Naive B cell (primary cell): ENCODE data around the gene FHOD3. TPM values are rescaled to one million over a fixed set of nuclear protein-coding genes. Genes with fewer than 3 reads are reported as not detected.
A peak's percentile ranks its signal among the peaks of the same experiment; 100 is the strongest.
"Not testable (repeated sequence)": the region's sequence is repeated elsewhere in the genome, so short reads cannot be mapped to it uniquely, and the experiment has no call there.

Source experiments
- ATAC-seq, 2 donors: fragments of 150-1000 bp; cut with Tn5 transposase; 2 replicates each; pipeline ENCODE4 v1.10.0; 2021; ENCODE audit warnings: low read depth in 2 of 2, mild to moderate bottlenecking in 2 of 2, moderate library complexity in 2 of 2
- DNase-seq: peaks from one replicate; pipeline ENCODE4 v3.0.0; 2022
- H3K27ac Mint-ChIP-seq, 6 donors: one replicate each; pipeline ENCODE4 v1.8.0; 2020 to 2022; ENCODE audit warnings: mild to moderate bottlenecking in 6 of 6, mixed read lengths in 6 of 6, moderate library complexity in 5 of 6, inconsistent platforms in 2 of 6
- H3K27me3 Mint-ChIP-seq, 3 donors: one replicate each; pipeline ENCODE4 v1.8.0; 2021 to 2022; ENCODE audit warnings: mixed read lengths in 3 of 3, mild to moderate bottlenecking in 1 of 3
- H3K36me3 Mint-ChIP-seq, 2 donors: one replicate each; pipeline ENCODE4 v1.8.0; 2020 to 2022; ENCODE audit warnings: mixed read lengths in 2 of 2, inconsistent platforms in 1 of 2, mild to moderate bottlenecking in 1 of 2
- H3K4me1 Mint-ChIP-seq, 3 donors: one replicate each; pipeline ENCODE4 v1.8.0; 2020 to 2022; ENCODE audit warnings: mixed read lengths in 3 of 3, inconsistent platforms in 1 of 3, mild to moderate bottlenecking in 1 of 3, moderate library complexity in 1 of 3
- H3K4me3 Mint-ChIP-seq, 8 donors: one replicate each; pipeline ENCODE4 v1.8.0; 2020 to 2022; ENCODE audit warnings: mild to moderate bottlenecking in 8 of 8, mixed read lengths in 8 of 8, moderate library complexity in 8 of 8, inconsistent platforms in 2 of 8
- H3K9me3 Mint-ChIP-seq, 7 donors: one replicate each; pipeline ENCODE4 v1.8.0; 2020 to 2022; ENCODE audit warnings: mixed read lengths in 7 of 7, mild to moderate bottlenecking in 5 of 7, inconsistent platforms in 2 of 7, moderate library complexity in 1 of 7
- polyA plus RNA-seq, 6 donors: library from polyadenylated mRNA; unstranded; fragments of 300-500 nt; fragmentation: Illumina TruSeq; gene quantifications; one replicate each; pipeline ENCODE4 v1.2.3, GENCODE V29; 2021; ENCODE audit warnings: low read depth in 6 of 6

The FHOD3 gene
- polyA plus RNA-seq, 6 donors from 2014 or later: not detected

- peaks cover 0 to 3% (median 0%) of the 10 kb centered on the region in 7 donors for H3K9me3 Mint-ChIP-seq
- DNase-seq (no peak), ATAC-seq (no peak)
- no peak overlapping the region for H3K27ac Mint-ChIP-seq
- no peaks in the 10 kb centered on the region for H3K36me3 Mint-ChIP-seq
- no peaks in the 10 kb centered on the region for H3K4me1 Mint-ChIP-seq
- peaks cover 8 to 15% (median 13%) of the 10 kb centered on the region in 3 donors for H3K27me3 Mint-ChIP-seq
- H3K4me3 Mint-ChIP-seq: no peak overlapping the region
These were observed 236.1 kb downstream of the FHOD3 start for GRCh38 chr18:36533446-36534153.

GRCh38 chr18:36534154-36534688 lies 236.7 kb downstream of the FHOD3 start:
- Mint-ChIP-seq H3K27ac (no peak overlapping the region), H3K27me3 (peaks cover 8 to 19% (median 13%) of the 10 kb centered on the region in 3 donors), H3K4me1 (no peaks in the 10 kb centered on the region), H3K9me3 (peaks cover 0 to 5% (median 0%) of the 10 kb centered on the region in 7 donors), H3K36me3 (no peaks in the 10 kb centered on the region), H3K4me3 (peak overlapping the region in 1 of 8 donors; percentile 45)
- no peak for ATAC-seq
- DNase-seq: no peak

DNA sequence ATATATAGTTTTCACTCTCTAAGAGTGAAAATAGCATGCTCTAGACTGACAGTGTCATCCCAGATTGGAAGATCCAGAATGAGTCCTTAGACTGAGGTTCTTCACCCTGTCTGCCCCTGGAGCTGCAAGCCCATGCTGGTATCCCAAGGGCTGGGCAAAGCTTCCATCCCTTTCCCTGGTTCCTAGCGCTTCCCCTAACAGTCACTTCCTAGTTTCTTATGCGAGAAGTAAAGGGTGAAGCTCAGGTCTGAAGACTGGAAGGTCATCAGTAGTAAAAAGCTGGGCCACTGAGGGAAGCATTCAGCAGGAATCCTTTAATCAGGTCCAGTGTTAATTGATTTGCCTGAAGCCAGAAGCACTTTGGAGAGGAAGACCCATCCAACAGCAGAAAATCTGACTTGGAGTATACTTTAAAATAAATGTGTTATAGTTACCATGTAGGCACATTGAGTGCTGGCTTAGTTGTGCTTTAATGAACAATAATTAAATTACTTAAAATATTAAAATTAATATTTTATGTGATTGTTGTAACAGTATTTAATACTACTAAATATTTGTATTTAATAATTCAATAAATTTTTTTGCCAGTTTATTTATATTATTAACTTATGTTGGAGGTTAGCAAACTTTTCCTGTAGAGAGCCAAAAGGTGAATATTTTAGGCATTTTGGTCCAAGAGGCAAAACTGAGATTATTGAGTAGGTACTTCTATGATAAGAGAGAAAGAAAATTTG lies 237.9 kb downstream of the FHOD3 start:
- Mint-ChIP-seq H3K36me3 (no peaks in the 10 kb centered on the region), H3K27ac (no peak overlapping the region), H3K4me3 (no peak overlapping the region), H3K9me3 (peaks cover 0 to 8% (median 0%) of the 10 kb centered on the region in 7 donors), H3K4me1 (no peaks in the 10 kb centered on the region), H3K27me3 (peaks cover 8 to 26% (median 13%) of the 10 kb centered on the region in 3 donors)
- no peak for DNase-seq
- no peak for ATAC-seq

DNA sequence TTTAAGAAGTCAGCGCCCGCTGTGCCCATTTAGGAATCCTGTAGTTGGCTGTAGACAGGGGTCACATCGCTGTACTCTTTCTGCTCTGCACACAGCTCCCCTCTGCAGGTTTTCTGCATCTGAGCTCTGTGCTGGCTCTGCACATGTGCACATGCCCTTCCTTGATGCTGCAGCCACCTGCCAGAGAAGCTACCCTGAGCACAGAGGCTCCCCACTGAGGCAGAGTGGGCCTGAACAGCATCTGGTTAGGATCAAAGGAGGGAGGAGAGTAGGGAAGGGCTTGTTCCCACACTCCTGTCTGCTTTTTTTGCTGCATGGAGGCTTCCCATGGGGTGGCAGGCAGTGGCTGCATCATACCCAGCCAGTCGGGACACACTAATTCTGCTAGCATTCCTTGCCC lies 238.9 kb downstream of the FHOD3 start:
- ATAC-seq: no peak
- no peaks in the 10 kb centered on the region for H3K4me1 Mint-ChIP-seq
- no peaks in the 10 kb centered on the region for H3K36me3 Mint-ChIP-seq
- no peak for DNase-seq
- H3K9me3 Mint-ChIP-seq: peaks cover 0 to 8% (median 0%) of the 10 kb centered on the region in 7 donors
- peaks cover 7 to 31% (median 8%) of the 10 kb centered on the region in 3 donors for H3K27me3 Mint-ChIP-seq
- no peak overlapping the region for H3K27ac Mint-ChIP-seq
- no peak overlapping the region for H3K4me3 Mint-ChIP-seq

- H3K36me3 Mint-ChIP-seq: no peaks in the 10 kb centered on the region
- DNase-seq (no peak), ATAC-seq (no peak)
- no peak overlapping the region for H3K4me3 Mint-ChIP-seq
- no peaks in the 10 kb centered on the region for H3K4me1 Mint-ChIP-seq
- no peak overlapping the region for H3K27ac Mint-ChIP-seq
- peaks cover 0 to 24% (median 7%) of the 10 kb centered on the region in 3 donors for H3K27me3 Mint-ChIP-seq
- peaks cover 0 to 5% (median 0%) of the 10 kb centered on the region in 7 donors for H3K9me3 Mint-ChIP-seq
These were observed 239.8 kb downstream of the FHOD3 start for GRCh38 chr18:36537289-36537688.

DNA sequence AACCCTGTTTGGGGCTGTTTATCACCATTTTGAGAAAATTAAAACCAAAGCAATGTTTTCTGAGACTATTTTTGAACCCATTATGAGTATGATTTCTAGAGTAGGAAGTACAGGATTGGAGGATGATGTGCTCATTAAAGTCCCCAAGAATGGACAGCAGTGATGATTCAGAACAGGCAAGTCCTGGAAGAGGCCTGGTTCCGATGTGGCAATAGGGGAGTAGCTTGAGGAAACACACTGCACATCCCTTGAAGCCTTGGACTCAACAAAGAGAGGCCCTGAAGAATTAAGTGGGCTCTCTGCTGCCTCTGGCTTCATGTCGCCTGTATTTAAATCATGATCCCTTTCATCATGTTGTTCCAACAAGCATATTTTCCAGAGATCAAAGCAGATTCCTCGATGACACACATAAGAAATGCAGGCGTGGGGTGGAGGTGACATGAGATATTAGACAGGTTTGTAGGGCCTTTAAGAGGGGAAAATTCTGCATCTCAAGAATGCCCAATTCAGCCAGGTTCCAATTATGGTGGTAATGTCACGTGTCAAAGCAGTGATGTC lies 242.2 kb downstream of the FHOD3 start:
- H3K4me1 Mint-ChIP-seq: no peaks in the 10 kb centered on the region
- DNase-seq (no peak), ATAC-seq (no peak)
- peaks cover 0 to 32% (median 1%) of the 10 kb centered on the region in 3 donors for H3K27me3 Mint-ChIP-seq
- no peaks in the 10 kb centered on the region for H3K36me3 Mint-ChIP-seq
- H3K27ac Mint-ChIP-seq: no peak overlapping the region
- peaks cover 0 to 5% (median 0%) of the 10 kb centered on the region in 7 donors for H3K9me3 Mint-ChIP-seq
- H3K4me3 Mint-ChIP-seq: no peak overlapping the region

- Mint-ChIP-seq H3K27ac (no peak overlapping the region), H3K4me3 (no peak overlapping the region), H3K27me3 (peaks cover 0 to 32% (median 7%) of the 10 kb centered on the region in 3 donors), H3K4me1 (no peaks in the 10 kb centered on the region), H3K9me3 (peaks cover 0 to 5% (median 0%) of the 10 kb centered on the region in 7 donors), H3K36me3 (no peaks in the 10 kb centered on the region)
- DNase-seq (no peak), ATAC-seq (no peak)
These were observed 245.5 kb downstream of the FHOD3 start for GRCh38 chr18:36543030-36543429.

GRCh38 chr18:36543991-36544725 lies 246.6 kb downstream of the FHOD3 start:
- peaks cover 0 to 4% (median under 1%) of the 10 kb centered on the region in 7 donors for H3K9me3 Mint-ChIP-seq
- H3K4me1 Mint-ChIP-seq: no peaks in the 10 kb centered on the region
- peaks cover 0 to 26% (median 7%) of the 10 kb centered on the region in 3 donors for H3K27me3 Mint-ChIP-seq
- DNase-seq (no peak), ATAC-seq (no peak)
- no peak overlapping the region for H3K27ac Mint-ChIP-seq
- H3K4me3 Mint-ChIP-seq: no peak overlapping the region
- H3K36me3 Mint-ChIP-seq: no peaks in the 10 kb centered on the region

GRCh38 chr18:36545821-36546427 lies 248.4 kb downstream of the FHOD3 start:
- Mint-ChIP-seq H3K27me3 (peaks cover 0 to 13% (median 7%) of the 10 kb centered on the region in 3 donors), H3K4me1 (no peaks in the 10 kb centered on the region), H3K4me3 (no peak overlapping the region), H3K9me3 (peaks cover 0 to 10% (median 3%) of the 10 kb centered on the region in 7 donors), H3K27ac (no peak overlapping the region), H3K36me3 (no peaks in the 10 kb centered on the region)
- ATAC-seq (no peak), DNase-seq (no peak)

GRCh38 chr18:36546876-36547275 lies 249.4 kb downstream of the FHOD3 start:
- ATAC-seq: no peak
- Mint-ChIP-seq H3K36me3 (no peaks in the 10 kb centered on the region), H3K27me3 (peaks cover 0 to 13% (median 7%) of the 10 kb centered on the region in 3 donors), H3K9me3 (peaks cover 0 to 14% (median 3%) of the 10 kb centered on the region in 7 donors), H3K27ac (no peak overlapping the region), H3K4me1 (no peaks in the 10 kb centered on the region), H3K4me3 (no peak overlapping the region)
- no peak for DNase-seq

DNA sequence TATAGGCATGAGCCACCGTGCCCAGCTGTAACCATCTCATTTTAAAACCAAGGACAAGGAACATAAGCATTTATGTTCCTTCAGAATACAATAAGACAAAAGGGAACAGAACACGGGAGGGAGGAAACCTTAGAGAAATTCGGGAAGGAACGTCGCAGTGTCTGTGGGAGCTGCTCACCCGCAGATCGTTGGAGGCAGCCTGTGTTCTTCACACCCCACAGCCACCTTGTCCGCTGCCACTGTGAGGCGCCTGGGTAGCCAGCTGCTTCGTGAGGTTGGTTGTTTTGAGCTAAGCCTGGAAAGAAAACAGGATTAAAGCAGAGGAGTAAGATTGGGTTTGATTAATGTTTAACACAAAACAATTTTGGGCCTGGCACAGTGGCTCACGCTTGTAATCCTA lies 250.0 kb downstream of the FHOD3 start:
- H3K27ac Mint-ChIP-seq: no peak overlapping the region
- H3K4me3 Mint-ChIP-seq: no peak overlapping the region
- H3K4me1 Mint-ChIP-seq: no peaks in the 10 kb centered on the region
- no peaks in the 10 kb centered on the region for H3K36me3 Mint-ChIP-seq
- H3K9me3 Mint-ChIP-seq: peaks cover 0 to 14% (median 6%) of the 10 kb centered on the region in 7 donors
- ATAC-seq (no peak), DNase-seq (no peak)
- peaks cover 0 to 13% (median 7%) of the 10 kb centered on the region in 3 donors for H3K27me3 Mint-ChIP-seq

GRCh38 chr18:36551274-36551673 lies 253.8 kb downstream of the FHOD3 start:
- H3K4me3 Mint-ChIP-seq, H3K36me3 Mint-ChIP-seq, H3K27ac Mint-ChIP-seq, H3K27me3 Mint-ChIP-seq, H3K4me1 Mint-ChIP-seq, DNase-seq, ATAC-seq: not testable (repeated sequence)
- peaks cover 0 to 20% (median 8%) of the 10 kb centered on the region in 7 donors for H3K9me3 Mint-ChIP-seq
